ENCODE measurements around the gene ST6GALNAC2.

GRCh38 chr17:76574166-76574565 is 11.5 kb downstream of the ST6GALNAC2 start:
- no peak for TF ChIP-seq CTCF (IDR thresholded peaks at IDR 0.05)
- TF ChIP-seq POLR2AphosphoS5 (IDR thresholded peaks at IDR 0.05) = no peak
- TF ChIP-seq POLR2A (IDR thresholded peaks at IDR 0.05) = no peak
- TF ChIP-seq EP300 (IDR thresholded peaks at IDR 0.05) = no peak

All from stomach (tissue), 4 donors.